Hepatic stellate cell (primary cell): ENCODE results near the gene SERGEF.
"Not testable (repeated sequence)": the region's sequence is repeated elsewhere in the genome, so short reads cannot be mapped to it uniquely, and the experiment has no call there.

Experiments
- DNase-seq: peaks from one replicate; pipeline ENCODE4 v3.0.0; 2011; ENCODE audit warnings: low spot score

Gene SERGEF

DNA sequence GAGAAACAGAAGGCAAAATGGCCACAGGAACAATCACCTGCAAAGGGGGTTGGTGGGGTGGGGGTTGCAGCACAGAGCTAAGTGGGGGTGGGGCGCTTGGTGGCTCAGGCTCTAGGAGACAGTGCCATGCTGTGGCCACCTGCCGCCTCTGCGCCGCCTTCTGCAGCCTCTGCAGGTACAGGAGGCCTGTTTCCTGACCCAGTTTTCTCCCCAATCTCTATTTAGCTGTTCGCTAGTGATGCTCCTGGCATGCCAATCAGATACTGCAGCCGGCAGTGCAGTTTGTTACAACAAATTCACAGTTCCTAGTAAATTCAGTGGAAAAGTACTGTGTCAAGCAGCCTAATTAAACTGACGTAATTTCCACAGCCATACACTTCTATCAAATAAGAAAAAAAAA is 106.4 kb downstream of the SERGEF start:
- no peak for DNase-seq

DNA sequence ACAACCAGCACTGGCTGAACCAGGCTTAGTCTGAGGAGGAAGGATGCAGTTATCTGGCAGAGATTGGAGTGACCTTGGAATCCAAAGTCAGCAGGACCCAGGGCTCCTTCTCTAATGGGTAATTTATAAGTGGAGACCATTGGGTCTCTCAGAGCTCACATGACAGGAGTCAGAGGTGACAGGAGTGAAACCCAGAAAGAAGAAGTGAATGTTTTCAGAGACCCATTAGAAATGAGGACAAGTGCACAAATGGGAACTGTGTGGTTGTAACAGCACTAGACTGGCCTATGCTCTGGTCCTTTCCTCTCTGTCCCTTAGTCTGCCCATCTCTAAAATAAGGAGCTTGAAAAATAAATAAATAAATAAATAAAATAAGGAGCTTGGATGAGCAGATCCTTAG is 107.4 kb downstream of the SERGEF start:
- DNase-seq, result no peak

DNA sequence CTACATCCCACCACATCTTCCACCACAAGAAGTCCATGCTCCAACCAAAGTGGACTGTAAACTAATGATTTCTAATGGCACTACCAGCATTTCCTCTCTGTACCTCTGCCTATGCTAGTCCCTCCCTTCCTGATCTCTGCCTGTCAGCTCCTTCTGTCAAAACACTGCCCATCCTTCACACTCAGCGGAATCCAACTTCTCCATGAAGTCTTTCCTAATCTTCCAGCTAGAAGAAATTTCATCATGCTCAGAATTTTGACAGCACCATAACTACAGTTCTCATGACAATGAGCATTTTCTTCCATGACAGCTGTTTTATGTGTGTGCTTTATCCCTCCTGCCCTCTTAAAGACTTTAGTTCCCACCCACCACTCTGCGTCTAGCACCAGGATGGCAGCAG is 111.4 kb downstream of the SERGEF start:
- no peak for DNase-seq

- DNase-seq, result no peak
Measured at GRCh38 chr11:17898782-17899181, 114.1 kb downstream of the SERGEF start.

DNA sequence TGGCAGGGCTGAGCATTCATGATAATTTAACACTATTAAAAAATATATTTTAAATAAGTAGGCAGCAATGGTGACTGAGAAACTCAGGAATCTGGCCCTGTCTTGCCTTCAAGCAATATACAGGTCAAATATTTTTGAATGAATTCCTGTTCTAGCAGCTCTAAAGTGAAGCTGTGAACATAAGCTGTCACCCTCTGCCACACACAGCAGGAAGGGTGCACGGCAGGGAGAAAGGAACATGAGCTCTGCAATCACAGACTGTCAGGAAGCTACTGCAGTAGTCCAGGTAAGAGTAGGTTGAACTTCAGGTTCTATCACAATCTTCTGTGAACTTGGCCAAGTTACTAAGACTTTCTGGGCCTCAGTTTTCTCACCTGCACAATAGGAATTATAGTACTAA is 114.8 kb downstream of the SERGEF start:
- DNase-seq, result no peak

- no peak for DNase-seq
Measured at GRCh38 chr11:17897495-17897894, 115.4 kb downstream of the SERGEF start.

- not testable (repeated sequence) for DNase-seq
Measured at GRCh38 chr11:17896496-17897151, 116.2 kb downstream of the SERGEF start.

DNA sequence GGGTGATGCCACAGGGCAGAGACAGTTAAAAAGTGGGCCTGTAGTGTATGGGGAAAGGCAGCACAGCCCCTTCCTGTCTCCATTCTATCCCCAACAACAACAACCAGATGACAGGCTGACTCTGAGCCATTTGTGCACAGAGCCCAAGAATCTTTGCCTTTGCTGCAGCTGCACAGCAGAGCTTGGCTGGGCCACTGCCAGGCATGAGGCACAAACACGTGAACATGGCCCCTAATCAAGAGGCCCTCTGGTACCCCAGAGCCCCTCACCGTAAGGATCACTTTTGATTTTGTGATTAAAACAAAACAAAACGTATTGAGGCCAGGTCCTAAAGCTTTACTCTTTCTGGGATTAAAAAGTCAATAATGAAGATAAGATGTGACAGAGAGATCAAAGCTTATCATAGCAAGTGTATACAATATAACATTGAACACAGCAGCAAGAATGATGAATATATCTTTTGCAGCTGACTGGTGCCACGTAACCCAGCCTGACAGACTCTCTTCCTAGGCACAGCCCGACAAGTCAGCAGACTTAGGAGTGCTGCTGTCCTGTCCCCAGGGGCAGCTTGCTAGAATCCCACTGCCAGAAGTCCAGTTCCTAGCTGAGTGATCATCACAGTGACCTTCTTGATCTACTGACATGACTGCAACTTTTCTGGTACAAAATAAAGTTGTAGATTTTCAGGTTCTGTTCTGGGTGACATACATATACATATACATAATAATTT is 117.8 kb downstream of the SERGEF start:
- DNase-seq, result no peak

DNA sequence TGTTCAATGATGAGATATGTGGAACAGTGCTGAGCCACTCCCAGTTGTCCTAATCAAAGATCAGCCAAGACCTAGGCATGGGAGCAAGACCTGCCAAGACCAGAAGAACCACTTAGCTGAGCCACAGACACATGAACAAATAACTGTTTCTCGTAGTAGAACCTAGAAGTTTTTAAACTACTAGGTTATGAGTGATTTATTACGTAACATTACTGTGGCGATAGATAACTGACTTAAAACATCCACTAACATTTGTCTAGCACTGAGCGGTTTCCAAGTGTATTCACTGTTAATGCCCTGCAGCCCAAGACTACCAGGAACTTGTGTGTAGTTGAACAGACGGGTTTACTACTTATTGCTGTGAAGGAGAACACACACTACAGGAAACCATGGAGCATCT is 120.4 kb downstream of the SERGEF start:
- no peak for DNase-seq

DNA sequence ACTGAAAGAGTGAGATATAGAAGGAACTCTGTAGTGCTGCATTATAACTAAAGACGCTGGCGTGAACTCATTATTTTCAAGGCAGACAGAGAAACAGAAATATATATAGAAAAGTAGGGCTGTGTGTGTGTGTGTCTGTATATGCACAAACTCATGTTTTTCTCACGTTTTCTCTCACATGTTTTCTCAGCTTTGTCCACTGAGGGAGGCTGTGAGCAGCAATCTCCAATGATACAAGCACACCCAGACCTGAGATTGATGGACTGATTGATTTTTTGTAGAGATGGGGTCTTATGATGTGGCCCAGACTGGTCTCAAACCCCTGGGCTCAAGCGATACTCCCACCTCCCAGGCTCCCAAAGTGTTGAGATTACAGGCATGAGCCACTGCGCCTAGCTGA is 122.5 kb downstream of the SERGEF start:
- no peak for DNase-seq

DNA sequence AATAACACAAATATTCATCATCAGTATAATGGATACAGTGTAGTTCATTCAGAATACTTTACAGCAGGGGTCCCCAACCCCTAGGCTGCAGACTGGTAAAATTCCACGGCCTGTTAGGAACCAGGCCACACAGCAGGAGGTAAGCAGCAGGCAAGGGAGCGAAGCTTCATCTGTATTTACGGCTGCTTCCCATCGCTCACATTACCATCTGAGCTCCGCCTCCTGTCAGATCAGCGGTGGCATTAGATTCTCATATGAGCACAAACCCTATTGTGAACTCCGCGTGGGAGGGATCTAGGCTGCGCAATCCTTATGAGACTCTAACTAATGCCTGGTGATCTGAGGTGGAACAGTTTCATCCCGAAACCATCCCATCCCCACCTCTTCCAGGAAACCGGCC is 125.1 kb downstream of the SERGEF start:
- DNase-seq, result no peak

DNA sequence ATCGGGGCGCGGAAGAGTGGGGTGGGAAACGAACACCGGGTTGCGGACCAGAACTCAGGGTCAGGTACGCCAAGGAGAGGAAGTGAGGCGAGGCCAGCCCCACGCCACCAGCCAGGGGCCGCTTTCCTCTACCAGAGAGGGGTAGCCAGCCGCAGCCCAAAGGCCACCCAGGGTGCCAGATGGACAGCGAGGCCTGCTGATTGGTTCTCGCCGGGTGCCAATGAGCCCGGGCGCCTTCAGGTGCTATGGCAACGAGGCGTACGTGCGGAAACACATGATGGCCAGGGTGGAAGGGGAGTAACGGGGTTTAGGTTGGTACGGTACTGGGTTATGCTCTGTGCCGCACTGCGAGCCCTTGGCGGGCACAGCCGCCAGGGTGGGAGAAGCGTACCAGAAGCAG is 128.9 kb downstream of the SERGEF start:
- DNase-seq, result no peak

DNA sequence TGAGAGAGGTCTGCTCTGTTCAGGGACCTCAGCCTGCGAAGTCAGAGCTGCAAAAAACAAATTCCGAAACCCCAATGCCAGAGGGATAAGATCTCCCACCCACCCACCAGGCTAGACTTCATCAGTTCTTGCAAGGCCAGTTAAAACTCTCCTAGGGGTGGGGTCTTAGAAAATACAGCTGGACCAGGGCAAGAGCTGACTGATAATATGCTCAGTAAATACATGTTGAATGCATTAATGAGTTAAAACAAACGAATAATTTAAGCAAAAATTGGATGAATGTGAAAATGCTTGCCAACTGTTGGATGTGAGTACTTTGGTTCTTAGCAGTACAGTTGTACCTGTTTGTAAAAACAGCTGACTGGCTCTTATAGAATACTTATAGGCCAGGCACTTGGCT is 129.8 kb downstream of the SERGEF start:
- no peak for DNase-seq

DNA sequence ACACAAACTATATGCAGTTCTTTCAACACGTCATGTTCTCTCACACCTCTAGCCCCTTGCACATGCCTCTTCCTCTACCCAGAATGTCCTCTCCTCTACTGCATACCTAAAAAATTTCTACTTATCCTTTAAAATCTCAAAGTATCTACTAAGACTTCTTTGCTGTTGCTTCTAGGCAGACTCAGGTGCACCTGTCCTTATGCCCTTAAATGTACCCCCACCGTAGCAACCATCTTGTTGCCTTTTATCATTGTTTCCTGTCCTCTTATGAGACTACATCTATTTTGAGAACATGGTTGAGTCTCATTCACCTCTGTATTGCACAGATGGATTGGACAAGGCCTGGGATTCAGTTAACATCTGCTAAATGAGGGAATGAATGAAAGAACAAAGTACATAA is 134.1 kb downstream of the SERGEF start:
- DNase-seq, result no peak

DNA sequence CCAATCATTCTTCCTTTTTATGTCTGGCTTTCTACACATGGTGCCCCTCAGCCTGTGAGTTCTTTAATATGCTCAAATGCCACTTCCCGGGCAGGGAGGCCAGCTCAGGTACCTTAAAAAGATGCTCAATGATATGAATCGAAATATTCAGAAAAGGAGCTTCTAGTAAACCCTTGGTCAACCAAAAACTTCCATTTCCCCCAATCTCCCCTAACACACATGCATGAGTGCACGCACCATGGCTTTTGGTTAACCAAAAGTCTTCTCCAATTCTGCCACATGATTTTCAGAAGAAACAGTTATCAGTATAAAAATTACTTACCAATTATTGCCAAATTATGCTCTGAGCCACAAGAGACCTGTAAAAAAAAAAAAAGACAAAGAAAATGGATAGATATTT is 135.0 kb downstream of the SERGEF start:
- no peak for DNase-seq

GRCh38 chr11:17876827-17877226 is 136.0 kb downstream of the SERGEF start:
- DNase-seq, result no peak

DNA sequence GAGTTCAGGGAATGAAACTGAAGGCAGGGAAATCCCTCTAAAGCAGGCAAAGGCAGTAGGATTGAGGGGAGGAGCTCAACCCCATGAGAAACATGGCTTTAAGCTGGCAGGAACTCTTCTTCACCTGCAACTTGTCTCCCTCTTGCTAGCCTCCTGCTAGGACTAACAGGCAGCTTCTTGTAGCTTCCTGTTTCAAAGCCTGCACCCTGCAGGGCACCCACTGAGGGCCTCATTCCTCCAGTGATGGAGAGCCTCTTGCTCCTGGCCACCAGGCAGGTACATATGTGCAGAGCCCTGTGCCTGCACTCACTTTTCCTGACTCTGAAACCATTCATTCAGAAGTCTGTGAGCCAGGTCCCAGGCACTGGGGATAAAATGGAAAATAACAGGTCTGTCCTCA is 137.0 kb downstream of the SERGEF start:
- no peak for DNase-seq

DNA sequence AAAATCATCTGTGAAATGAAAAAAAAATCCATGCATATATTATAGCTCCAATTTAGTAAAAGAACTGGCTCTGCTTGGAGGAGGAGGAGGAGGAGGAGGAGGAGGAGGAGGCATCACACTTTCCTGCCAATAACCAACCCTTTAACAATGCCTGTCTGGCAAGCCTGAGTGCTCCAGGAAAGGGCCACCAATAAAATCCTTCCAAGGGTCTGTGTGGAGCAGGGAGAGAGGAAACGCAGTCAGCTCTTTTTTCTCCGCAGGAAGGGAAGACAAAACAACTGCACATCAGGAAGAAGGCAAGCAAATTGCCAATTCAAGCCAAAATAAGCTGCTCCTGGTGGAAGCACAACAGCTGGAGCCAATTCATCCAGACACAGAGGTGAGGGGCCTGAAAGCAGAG is 139.3 kb downstream of the SERGEF start:
- no peak for DNase-seq

DNA sequence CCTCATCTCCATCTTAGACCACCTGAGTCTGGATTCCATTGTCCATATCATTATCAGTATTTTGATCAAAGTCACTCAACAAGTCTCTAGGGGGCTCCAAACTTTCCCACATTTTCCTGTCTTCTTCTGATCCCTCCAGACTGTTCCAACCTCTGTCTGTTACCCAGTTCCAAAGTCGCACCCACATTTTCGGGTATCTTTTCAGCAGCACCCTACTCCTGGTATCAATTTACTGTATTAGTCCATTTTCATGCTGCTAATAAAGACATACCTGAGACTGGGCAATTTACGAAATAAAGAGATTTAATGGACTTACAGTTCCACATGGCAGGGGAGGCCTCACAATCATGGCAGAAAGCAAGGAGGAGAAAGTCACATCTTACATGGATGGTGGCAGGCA is 144.4 kb downstream of the SERGEF start:
- DNase-seq, result not testable (repeated sequence)

- DNase-seq, result no peak
Measured at GRCh38 chr11:17867341-17867740, 145.5 kb downstream of the SERGEF start.

DNA sequence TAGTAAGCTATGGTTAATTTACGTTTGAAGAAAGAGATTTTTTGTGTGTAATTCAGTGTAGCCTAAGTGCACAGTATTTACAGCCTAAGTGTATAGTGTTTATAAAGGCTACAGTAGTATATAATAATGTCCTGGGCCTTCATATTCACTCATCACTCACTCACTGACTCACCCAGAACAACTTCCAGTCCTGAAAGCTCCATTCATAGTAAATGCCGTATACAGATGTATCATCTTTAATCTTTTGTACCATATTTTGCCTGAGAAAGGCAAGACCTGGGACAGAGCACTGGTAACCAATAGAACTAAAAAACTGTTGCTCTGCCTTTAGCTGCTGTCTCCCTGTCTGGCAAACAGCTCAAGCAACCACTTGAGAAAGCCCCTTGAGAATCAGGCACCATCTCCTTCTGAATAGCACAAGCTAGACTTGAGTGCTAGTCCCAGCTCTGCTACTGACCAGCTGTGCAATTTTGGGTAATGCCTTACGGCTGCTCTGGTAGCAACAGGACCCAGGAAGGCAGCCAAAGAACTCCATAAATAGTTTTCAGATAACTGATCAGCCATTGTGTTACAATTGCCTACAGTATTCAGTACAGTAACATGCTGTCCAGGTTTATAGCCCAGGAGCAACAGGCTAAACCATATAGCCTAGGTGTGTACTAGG is 146.9 kb downstream of the SERGEF start:
- no peak for DNase-seq

GRCh38 chr11:17864478-17864941 is 148.3 kb downstream of the SERGEF start:
- no peak for DNase-seq

GRCh38 chr11:17861036-17861755 is 151.7 kb downstream of the SERGEF start:
- DNase-seq, result no peak
